ENCODE data around the gene BRINP3.

DNA sequence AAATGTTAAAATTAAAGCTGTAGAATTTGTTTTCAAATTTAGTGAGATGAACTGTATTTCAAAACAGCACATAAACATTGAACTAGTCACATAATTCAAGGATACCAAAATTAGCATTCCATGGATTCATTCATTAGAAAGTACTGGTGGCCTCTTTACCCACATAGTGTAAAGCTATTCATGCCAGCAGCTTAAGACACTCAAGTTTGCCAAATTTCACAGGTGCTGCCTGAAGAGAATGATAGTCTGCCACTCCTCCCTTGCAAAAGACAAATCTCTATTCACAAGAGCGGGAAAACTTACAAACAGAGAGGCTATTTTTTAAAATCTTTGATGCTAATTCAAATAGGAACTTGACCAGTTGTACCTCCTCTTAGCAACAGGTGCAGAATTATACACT lies 337.0 kb downstream of the BRINP3 start:
- TF ChIP-seq NFIC (IDR thresholded peaks at IDR 0.05) (peak; percentile 66), RAD21 (IDR thresholded peaks at IDR 0.05; ENCODE audit: low read depth) (no peak), CEBPB (IDR thresholded peaks at IDR 0.05) (no peak), EP300 (IDR thresholded peaks at IDR 0.05; ENCODE audit: borderline replicate concordance) (peak; percentile 78), REST (IDR thresholded peaks at IDR 0.05; ENCODE audit: low read depth) (no peak), TAF1 (IDR thresholded peaks at IDR 0.05; ENCODE audit: low read depth) (no peak), YY1 (IDR thresholded peaks at IDR 0.05; ENCODE audit: low read depth) (no peak), MAX (IDR thresholded peaks at IDR 0.05) (peak; percentile 35; the same call in 1 of the 2 replicates), CREB1 (IDR thresholded peaks at IDR 0.05; ENCODE audit: low read depth) (no peak), TEAD4 (IDR thresholded peaks at IDR 0.05) (peak; percentile 77), TCF12 (IDR thresholded peaks at IDR 0.05; ENCODE audit: low read depth) (peak; percentile 88)

Measured in Ishikawa (cell line).